Neural cell (in vitro differentiated cells): ENCODE results near the gene NUTM1.

Experiments used
- CTCF ChIP-seq: fragments of 450-650 bp; IDR thresholded peaks from 2 replicates; pipeline ENCODE4 v1.5.1; 2014; ENCODE audit warnings: antibody characterized with exemption, mild to moderate bottlenecking, moderate library complexity; ENCODE audit not compliant: poor library complexity, severe bottlenecking
- EP300 ChIP-seq: fragments of 450-650 bp; conservative IDR thresholded peaks from 2 replicates; pipeline ENCODE4 v1.6.1; 2014; ENCODE audit warnings: antibody characterized with exemption, mild to moderate bottlenecking, moderate library complexity; ENCODE audit not compliant: poor library complexity, severe bottlenecking
- EZH2 ChIP-seq: fragments of 200-600, 300-800 bp; shearing (Covaris generic), sonication (generic); IDR thresholded peaks from 2 replicates; pipeline ENCODE4 v1.6.1; 2014; ENCODE audit warnings: antibody characterized with exemption, low read length, borderline replicate concordance, mild to moderate bottlenecking; ENCODE audit not compliant: insufficient read depth, poor library complexity, severe bottlenecking
- MXI1 ChIP-seq: fragments of 450-650 bp; conservative IDR thresholded peaks from 2 replicates; pipeline ENCODE4 v1.6.1; 2014; ENCODE audit warnings: antibody characterized with exemption, mild to moderate bottlenecking; ENCODE audit not compliant: poor library complexity, severe bottlenecking
- POLR2AphosphoS5 ChIP-seq: IDR thresholded peaks from 2 replicates; pipeline ENCODE4 v1.6.1; 2012
- RAD21 ChIP-seq: fragments of 450-650 bp; conservative IDR thresholded peaks from 2 replicates; pipeline ENCODE4 v1.6.1; 2014; ENCODE audit warnings: antibody characterized with exemption, mild to moderate bottlenecking, moderate library complexity
- REST ChIP-seq: IDR thresholded peaks from 2 replicates; pipeline ENCODE4 v1.6.1; 2012; ENCODE audit warnings: borderline replicate concordance
- SMC3 ChIP-seq: fragments of 450-650 bp; conservative IDR thresholded peaks from 2 replicates; pipeline ENCODE4 v1.6.1; 2014; ENCODE audit warnings: antibody characterized with exemption, mild to moderate bottlenecking, moderate library complexity; ENCODE audit not compliant: poor library complexity
- TAF1 ChIP-seq: IDR thresholded peaks from 2 replicates; pipeline ENCODE4 v1.6.1; 2012; ENCODE audit warnings: low read depth

DNA sequence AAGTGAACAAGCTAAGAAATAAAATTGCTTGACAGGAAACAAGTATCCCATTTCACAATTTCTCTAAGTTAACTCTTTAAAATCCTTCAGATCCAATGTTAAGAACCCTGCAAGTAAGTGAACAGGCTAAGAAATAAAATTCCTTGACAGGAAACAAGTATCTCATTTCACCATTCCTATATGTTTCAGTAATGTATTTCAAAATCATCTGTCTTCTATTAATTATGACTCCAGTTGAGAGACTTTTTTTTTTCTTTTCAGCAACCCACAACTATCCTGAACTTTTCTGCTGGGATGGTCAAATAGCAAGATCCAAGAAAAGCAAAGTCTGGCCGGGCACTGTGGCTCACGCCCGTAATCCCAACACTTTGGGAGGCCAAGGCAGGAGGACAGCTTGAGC is 3.2 kb upstream of the NUTM1 start:
- TF ChIP-seq CTCF, result no peak
- TF ChIP-seq EZH2, result no peak
- TF ChIP-seq EP300, result no peak
- TF ChIP-seq TAF1, result no peak
- no peak for TF ChIP-seq SMC3
- TF ChIP-seq RAD21, result no peak
- TF ChIP-seq MXI1, result no peak
- no peak for TF ChIP-seq REST
- TF ChIP-seq POLR2AphosphoS5, result no peak
